ENCODE measurements around the gene PLEKHO1. TPM values are rescaled to one million over a fixed set of nuclear protein-coding genes. Genes with fewer than 3 reads are reported as not detected.

Gene PLEKHO1
- 69.5 TPM for total RNA-seq

DNA sequence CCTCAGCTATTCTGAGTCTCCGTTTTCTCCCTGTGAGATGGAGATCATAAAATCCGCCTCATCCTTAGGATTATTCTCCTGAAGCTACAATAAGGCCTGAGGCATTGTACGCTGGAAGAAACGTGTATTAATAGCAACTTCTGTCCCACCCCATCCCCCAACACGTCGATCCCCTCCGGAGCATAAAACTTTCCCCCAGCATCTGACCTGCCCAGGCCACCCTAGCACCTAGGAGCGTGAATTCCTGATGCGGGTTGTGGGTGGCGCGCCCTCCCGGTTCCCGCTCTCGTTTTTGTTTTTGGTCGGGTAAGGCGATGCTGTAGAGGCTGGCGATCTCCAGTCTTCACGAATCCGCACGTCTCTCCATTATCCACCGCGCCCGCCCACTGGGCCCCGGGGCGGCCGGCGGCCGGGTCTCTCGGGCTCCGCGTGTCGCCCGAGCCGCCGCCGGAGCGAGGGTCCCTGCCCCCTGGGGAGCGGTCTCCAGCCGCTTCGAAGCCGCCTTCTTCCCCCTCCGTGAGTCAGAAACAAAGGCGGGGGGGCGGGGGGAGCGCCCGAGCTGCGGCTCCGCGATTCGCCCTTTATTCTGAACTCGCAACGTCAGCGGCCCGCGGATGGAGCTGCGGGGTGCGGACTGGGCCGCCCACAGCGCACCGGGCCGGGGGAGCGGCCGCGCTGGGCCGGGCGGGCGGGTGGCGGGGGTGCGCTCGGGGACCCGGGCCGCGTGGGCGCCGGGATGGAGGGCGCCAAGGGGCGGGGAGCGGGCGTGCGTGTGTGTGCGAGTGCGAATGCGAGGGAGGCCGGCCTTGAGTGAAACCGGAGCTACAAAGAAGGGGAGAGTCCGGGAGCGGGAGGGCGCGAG, at the start of gene PLEKHO1:
TSS of gene PLEKHO1 (plus strand) at position 646 of the 862 bp plus-strand sequence. CDS start 342 bp downstream, outside the sequence.

Other genes starting within 250 kb of the PLEKHO1 start
- gene SV2A, start 232.1 kb upstream of the PLEKHO1 start, total RNA-seq = 75.7 TPM
- gene SF3B4, start 222.1 kb upstream of the PLEKHO1 start, total RNA-seq = 15.7 TPM
- gene MTMR11, start 213.0 kb upstream of the PLEKHO1 start, total RNA-seq = 4.1 TPM
- gene OTUD7B, start 139.2 kb upstream of the PLEKHO1 start, total RNA-seq = 8.1 TPM
- 122 TPM for gene VPS45, start 82.1 kb upstream of the PLEKHO1 start, total RNA-seq
- gene ANP32E, start 86.2 kb downstream of the PLEKHO1 start, total RNA-seq = 16.0 TPM
- gene CA14, start 107.9 kb downstream of the PLEKHO1 start, total RNA-seq = 1.3 TPM
- gene APH1A, start 119.1 kb downstream of the PLEKHO1 start, total RNA-seq = 64.2 TPM
- 5.0 TPM for gene C1orf54, start 122.9 kb downstream of the PLEKHO1 start, total RNA-seq
- 2.8 TPM for gene CIART, start 132.6 kb downstream of the PLEKHO1 start, total RNA-seq
- 56.0 TPM for gene MRPS21, start 143.9 kb downstream of the PLEKHO1 start, total RNA-seq
- gene PRPF3, start 171.6 kb downstream of the PLEKHO1 start, total RNA-seq = 86.1 TPM
- 32.9 TPM for gene RPRD2, start 214.2 kb downstream of the PLEKHO1 start, total RNA-seq

Data from parietal lobe (tissue), 1 donor.